ENCODE results near the gene DMXL1.
"Not testable (repeated sequence)": the region's sequence is repeated elsewhere in the genome, so short reads cannot be mapped to it uniquely, and the experiment has no call there.

Gene DMXL1

DNA sequence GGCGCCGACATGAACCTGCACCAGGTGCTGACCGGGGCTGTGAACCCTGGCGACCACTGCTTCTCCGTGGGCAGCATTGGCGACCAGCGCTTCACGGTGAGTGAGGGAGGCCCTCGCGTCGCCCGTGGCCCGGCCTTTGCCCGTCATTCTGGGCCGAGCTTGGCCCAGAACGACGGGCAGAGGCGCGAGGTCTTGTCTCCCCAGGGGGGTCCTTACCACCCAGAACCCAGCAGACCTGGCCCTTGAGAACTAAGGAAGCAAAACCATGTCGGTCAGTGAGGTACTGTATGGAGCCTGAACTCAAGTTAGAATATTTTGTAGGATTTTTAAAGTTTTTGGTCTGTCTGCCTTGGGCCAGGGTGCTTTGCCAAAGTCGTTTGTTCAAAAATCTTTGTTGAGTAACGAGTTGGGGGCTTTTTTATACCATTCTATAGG, 691 bp downstream of the DMXL1 start:
- no peak for FAIRE-seq

GRCh38 chr5:119072496-119072895, 1.6 kb downstream of the DMXL1 start:
- FAIRE-seq: no peak

DNA sequence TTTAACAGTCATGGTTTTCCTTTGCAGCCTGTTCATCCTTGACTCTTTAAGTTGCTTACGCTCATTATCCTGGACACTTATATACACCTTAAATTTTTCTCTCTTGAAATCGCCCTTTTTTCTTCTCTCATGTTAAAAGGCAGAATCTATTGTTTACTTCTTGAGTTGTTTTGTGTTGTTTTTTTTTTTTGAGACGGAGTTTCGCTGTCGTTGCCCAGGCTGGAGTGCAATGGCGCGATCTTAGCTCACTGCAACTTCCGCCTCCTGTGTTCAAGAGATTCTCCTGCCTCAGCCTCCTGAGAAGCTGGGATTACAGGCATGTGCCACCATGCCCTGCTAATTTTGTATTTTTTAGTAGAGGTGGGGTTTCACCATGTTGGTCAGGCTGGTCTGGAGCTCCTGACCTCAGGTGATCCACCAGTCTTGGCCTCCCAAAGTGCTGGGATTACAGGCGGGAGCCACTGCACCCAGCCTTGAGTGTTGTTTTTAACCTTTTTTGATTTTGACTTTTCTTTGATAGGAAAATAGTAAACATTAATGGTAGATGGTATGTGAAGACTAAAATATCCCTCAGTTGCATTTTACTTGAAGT, 3.0 kb downstream of the DMXL1 start:
- not testable (repeated sequence) for FAIRE-seq

DNA sequence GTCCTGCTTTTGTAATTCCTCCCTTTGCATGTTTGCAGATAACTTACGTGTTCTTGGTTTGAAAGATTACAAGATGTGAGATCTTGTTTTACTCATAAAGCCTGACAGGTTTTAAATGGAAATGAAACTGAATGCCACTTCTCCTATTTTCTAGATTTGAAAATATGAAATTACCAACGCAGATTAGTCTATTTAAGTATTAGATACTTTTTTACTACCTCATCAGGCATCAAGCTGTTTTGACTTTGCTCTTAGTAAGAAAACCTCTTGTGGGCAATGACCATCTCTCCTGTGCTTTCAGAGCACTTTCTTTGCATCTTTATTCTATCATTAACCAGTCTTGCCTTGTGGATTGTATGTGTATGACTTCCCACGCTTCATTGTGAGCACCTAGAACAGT, 3.5 kb downstream of the DMXL1 start:
- FAIRE-seq: no peak

DNA sequence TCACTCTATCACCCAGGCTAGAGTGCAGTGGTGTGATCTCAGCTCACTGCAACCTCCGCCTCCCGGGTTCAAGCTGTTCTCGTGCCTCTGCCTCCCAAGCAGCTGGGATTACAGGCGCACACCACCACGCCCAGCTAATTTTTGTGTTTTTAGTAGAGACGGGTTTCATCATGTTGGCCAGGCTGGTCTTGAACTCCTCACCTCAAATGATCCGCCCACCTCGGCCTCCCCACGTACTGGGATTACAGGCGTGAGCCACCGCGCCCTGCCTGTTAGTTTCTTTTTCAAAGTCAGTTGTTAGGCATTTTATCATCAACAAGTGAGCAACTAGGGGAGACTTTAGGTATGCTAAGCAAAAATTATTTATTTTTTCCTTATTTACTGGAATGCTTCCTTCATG, 4.4 kb downstream of the DMXL1 start:
- not testable (repeated sequence) for FAIRE-seq

GRCh38 chr5:119076080-119076479, 5.2 kb downstream of the DMXL1 start:
- no peak for FAIRE-seq

- FAIRE-seq: no peak
Measured at GRCh38 chr5:119077444-119077843, 6.6 kb downstream of the DMXL1 start.

DNA sequence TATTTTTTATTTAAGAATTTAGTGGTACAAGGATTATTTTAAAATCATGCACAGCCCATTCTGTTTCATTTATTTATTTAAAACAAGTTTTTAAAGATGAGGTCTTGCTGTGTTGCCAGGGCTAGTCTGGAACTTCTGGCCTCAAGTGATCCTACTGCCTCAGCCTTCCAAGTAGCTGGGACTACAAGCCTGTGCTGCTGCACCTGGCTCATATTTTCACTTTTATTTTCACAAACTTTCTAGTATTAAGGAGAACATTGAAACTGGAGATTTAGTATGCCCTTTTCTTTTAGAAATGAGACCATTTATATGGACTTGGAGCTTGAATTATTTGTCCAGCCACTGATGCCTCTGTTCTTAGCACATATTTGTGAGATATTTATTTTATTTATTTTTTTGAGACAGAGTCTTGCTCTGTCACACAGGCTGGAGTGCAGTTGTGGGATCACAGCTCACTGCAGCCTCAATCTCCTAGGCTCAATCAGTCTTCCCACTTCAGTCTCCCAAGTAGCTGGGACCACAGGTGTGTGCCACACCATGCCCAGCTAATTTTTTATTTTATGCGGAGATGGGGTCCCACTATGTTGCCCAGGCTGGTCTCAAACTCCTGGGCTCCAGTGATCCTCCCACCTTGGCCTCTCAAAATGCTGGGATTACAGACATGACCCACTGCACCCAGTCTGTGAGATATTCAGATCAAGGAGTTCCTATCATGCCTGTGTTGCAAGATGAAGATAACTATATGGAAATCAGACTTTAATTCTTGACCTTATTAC, 7.4 kb downstream of the DMXL1 start:
- FAIRE-seq: no peak

DNA sequence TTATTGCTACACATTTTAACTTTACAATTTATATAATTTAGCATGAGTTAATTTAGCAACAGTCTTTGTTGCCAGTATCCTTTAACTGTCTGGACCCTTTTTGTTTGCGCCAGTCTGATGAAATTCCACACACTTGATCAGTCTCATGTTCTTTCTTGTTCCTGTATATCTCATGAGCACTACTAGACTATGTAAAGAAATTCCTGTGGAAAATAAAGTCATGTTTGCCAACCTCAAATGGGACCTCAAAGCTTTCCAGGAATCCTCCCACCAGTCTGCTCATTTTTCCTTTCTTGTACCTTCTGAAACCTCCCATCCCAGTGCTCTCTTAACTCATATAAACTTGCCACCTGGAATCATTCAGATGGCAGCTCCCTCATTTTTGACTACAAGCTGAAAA, 8.0 kb downstream of the DMXL1 start:
- no peak for FAIRE-seq

GRCh38 chr5:119079318-119079921, 8.5 kb downstream of the DMXL1 start:
- no peak for FAIRE-seq

- FAIRE-seq: no peak
Measured at GRCh38 chr5:119080936-119081335, 10.0 kb downstream of the DMXL1 start.

GRCh38 chr5:119082691-119083090, 11.8 kb downstream of the DMXL1 start:
- FAIRE-seq: no peak

DNA sequence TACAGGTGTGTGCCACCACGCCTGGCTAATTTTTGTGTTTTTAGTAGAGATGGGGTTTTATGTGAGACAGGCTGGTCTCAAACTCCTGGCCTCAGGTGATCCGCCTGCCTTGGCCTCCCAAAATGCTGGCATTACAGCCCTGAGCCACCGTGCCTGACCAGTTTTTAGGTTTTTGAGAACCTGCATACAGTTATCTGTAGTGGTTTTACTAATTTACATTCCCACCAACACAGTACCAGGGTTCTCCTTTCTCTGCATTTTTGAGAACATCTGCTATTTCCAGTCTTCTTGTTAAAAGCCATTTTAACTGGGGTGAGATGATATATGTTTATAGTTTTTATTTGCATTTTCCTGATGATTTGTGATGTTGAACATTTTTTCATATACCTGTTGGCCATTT, 12.8 kb downstream of the DMXL1 start:
- FAIRE-seq: no peak

DNA sequence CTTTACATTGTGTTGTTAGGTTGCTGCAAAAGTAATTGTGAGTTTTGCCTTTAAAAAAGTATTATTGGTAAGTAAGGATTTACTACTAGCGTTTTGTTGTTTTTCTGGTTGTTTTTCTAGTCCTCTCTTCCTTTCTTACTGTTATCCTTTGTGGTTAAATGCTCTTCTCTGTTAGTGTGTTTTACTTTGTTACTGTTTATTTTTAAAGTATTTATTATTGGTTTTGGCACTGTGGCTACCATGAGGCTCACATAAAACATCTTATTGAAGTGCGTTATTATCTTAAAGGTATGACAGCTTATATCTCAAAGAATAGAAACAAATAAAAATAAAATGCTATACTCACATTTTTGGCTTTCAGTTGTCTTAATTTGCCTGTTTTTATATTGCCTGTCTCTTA, 17.6 kb downstream of the DMXL1 start:
- FAIRE-seq: no peak

DNA sequence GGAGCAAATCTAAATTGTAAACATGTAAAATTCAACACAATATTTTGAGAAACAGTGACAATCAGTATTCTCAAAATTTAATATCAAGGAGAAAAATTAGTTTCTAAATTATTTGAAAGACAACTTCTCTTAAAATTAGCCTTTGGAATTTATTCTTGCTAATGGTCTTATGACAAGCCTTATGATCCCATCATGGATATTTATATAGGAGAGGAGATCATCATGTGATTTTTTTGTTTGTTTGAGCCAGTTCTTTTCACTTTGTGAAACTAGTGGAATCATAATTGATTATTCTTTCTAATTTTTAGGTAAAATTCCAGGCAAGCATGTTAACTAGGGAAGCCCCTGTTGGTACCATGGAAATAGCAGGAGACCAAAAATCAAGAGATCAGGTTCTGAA, 24.7 kb downstream of the DMXL1 start:
- FAIRE-seq: no peak

- no peak for FAIRE-seq
Measured at GRCh38 chr5:119105971-119106370, 35.1 kb downstream of the DMXL1 start.

DNA sequence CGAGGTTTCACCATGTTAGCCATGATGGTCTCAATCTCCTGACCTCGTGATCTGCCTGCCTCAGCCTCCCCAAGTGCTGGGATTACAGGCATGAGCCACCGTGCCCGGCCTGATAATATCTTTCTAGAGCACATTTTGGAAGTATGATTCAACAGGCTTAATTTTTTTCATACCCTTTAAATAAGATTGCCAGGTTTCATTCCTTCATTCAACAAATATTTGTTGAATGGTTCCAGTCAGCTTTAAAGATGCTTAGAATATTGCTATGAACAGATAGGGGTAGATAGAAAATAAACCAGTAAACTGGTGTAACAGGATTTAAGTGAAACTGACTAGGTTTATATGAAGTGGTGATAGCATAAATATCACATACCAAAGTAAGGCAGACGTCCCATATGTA, 41.3 kb downstream of the DMXL1 start:
- no peak for FAIRE-seq

DNA sequence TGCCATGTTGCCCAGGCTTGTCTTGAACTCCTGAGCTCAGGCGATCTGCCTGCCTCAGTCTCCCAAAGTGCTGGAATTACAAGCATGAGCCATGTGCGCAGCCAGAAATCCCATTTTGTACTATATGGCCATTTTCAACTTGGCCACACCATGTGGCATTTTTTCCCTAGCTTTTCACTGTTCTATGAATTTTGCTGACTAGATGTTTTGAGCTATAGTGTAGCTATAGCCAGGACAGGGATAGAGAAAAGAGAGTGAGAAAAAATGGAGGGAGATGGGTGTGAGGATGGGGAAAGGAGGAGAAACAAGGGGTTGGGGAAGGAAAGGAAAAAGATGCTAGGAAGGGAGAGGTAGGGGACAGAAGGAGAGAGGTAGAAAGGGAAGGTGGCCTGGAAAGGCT, 46.4 kb downstream of the DMXL1 start:
- no peak for FAIRE-seq

DNA sequence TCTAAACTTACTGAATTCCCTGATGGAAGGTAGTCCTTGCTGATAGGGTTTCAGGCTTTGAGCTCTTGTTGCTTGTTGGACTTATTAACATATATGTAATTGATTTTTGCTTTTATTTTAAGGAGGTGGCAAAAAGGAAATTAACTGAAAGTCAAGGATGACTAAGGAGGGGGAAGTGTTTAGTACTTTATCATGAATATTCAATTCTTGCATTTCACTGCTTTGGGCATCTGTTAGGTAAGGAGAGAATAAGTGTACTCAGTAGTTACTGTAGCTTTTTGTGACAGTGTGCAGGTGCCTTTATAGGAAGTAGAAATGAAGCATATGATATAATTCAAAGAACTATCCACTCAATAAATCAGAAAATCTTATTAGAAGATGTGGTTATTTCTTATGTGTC, 47.1 kb downstream of the DMXL1 start:
- FAIRE-seq: no peak

GRCh38 chr5:119120893-119121292, 50.0 kb downstream of the DMXL1 start:
- no peak for FAIRE-seq

DNA sequence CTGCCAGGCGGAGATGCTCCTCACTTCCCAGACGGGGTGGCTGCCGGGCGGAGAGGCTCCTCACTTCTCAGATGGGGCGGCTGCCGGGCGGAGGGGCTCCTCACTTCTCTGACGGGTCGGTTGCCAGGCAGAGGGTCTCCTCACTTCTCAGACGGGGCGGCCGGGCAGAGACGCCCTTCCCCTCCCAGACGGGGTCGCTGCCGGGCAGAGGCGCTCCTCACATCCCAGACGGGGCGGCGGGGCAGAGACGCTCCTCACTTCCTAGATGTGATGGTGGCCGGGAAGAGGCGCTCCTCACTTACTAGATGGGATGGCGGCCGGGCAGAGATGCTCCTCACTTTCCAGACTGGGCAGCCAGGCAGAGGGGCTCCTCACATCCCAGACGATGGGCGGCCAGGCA, 51.6 kb downstream of the DMXL1 start:
- not testable (repeated sequence) for FAIRE-seq

GRCh38 chr5:119123280-119123679, 52.4 kb downstream of the DMXL1 start:
- FAIRE-seq: no peak

GRCh38 chr5:119129770-119130169, 58.9 kb downstream of the DMXL1 start:
- no peak for FAIRE-seq

Measured in colon (tissue), 2 donors.